Progenitor cell of endocrine pancreas (in vitro differentiated cells): Measurements from ENCODE around the gene DLX3. TPM values are rescaled to one million over a fixed set of nuclear protein-coding genes. Genes with fewer than 3 reads are reported as not detected.

ENCODE experiments used
- DNase-seq: peaks from one replicate; pipeline ENCODE4 v3.0.0; 2021; ENCODE audit warnings: low spot score; ENCODE audit not compliant: unreplicated experiment
- H3K27ac Mint-ChIP-seq: 2 replicates; pipeline ENCODE4 v1.8.0; 2021; ENCODE audit warnings: mild to moderate bottlenecking, moderate library complexity, mixed read lengths
- H3K27me3 Mint-ChIP-seq: 2 replicates; pipeline ENCODE4 v1.8.0; 2021; ENCODE audit warnings: mixed read lengths
- H3K36me3 Mint-ChIP-seq: 2 replicates; pipeline ENCODE4 v1.8.0; 2022; ENCODE audit warnings: mixed read lengths; ENCODE audit not compliant: insufficient read depth
- H3K4me1 Mint-ChIP-seq: 2 replicates; pipeline ENCODE4 v1.8.0; 2021; ENCODE audit warnings: low read depth, mixed read lengths
- H3K4me3 Mint-ChIP-seq: 2 replicates; pipeline ENCODE4 v1.8.0; 2021; ENCODE audit warnings: low read depth, mild to moderate bottlenecking, moderate library complexity, mixed read lengths
- H3K9me3 Mint-ChIP-seq: 2 replicates; pipeline ENCODE4 v1.8.0; 2021; ENCODE audit warnings: low read depth, mixed read lengths
- CTCF ChIP-seq: fragments of 200-600 bp; sonication (generic); IDR thresholded peaks from one replicate; pipeline ENCODE4 v1.5.0; 2021; ENCODE audit warnings: antibody characterized with exemption, mild to moderate bottlenecking; ENCODE audit not compliant: unreplicated experiment
- total RNA-seq: library from RNA; stranded (reverse); gene quantifications from 2 replicates; pipeline ENCODE4 v1.2.1, GENCODE V29; 2021

The DLX3 gene
- total RNA-seq, 1 donor from 2014 or later = 1.8 TPM

DNA sequence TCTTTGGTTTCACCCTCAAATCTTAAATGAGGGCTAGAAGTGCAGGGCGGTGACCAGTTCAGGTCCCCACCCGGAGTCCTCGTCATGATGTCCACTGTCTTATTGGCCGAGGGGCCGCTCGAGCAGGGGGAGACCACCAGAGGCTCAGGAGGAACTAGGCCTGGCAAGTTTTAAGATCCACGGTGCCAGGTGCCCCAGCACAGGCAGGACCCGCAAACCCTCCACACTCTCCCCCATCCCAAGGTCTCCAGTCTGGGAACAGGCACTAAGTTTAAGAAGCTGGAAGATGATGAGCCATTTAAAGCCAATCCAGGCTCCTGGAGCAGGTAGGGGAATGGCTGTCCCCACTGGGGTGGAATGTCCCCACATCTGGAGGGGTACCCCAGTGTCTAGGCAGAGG lies 4.1 kb downstream of the DLX3 start:
- Mint-ChIP-seq H3K27me3 (peaks cover 87% of the 10 kb centered on the region), H3K4me3 (no peak overlapping the region), H3K27ac (no peak overlapping the region), H3K36me3 (peaks cover 1% of the 10 kb centered on the region), H3K4me1 (peaks cover 13% of the 10 kb centered on the region), H3K9me3 (no peaks in the 10 kb centered on the region)
- TF ChIP-seq CTCF = no peak
- no peak for DNase-seq

GRCh38 chr17:49990331-49990730 lies 4.7 kb downstream of the DLX3 start:
- TF ChIP-seq CTCF = no peak
- DNase-seq = no peak
- no peak overlapping the region for H3K27ac Mint-ChIP-seq
- H3K4me3 Mint-ChIP-seq = no peak overlapping the region
- peaks cover 85% of the 10 kb centered on the region for H3K27me3 Mint-ChIP-seq
- H3K9me3 Mint-ChIP-seq = no peaks in the 10 kb centered on the region
- H3K4me1 Mint-ChIP-seq = peaks cover 12% of the 10 kb centered on the region
- H3K36me3 Mint-ChIP-seq = peaks cover 1% of the 10 kb centered on the region

GRCh38 chr17:49989518-49989880 lies 5.5 kb downstream of the DLX3 start:
- H3K4me3 Mint-ChIP-seq = no peak overlapping the region
- H3K27ac Mint-ChIP-seq = no peak overlapping the region
- DNase-seq = no peak
- H3K27me3 Mint-ChIP-seq = peaks cover 82% of the 10 kb centered on the region
- peaks cover 1% of the 10 kb centered on the region for H3K36me3 Mint-ChIP-seq
- no peaks in the 10 kb centered on the region for H3K9me3 Mint-ChIP-seq
- peaks cover 6% of the 10 kb centered on the region for H3K4me1 Mint-ChIP-seq
- no peak for TF ChIP-seq CTCF

DNA sequence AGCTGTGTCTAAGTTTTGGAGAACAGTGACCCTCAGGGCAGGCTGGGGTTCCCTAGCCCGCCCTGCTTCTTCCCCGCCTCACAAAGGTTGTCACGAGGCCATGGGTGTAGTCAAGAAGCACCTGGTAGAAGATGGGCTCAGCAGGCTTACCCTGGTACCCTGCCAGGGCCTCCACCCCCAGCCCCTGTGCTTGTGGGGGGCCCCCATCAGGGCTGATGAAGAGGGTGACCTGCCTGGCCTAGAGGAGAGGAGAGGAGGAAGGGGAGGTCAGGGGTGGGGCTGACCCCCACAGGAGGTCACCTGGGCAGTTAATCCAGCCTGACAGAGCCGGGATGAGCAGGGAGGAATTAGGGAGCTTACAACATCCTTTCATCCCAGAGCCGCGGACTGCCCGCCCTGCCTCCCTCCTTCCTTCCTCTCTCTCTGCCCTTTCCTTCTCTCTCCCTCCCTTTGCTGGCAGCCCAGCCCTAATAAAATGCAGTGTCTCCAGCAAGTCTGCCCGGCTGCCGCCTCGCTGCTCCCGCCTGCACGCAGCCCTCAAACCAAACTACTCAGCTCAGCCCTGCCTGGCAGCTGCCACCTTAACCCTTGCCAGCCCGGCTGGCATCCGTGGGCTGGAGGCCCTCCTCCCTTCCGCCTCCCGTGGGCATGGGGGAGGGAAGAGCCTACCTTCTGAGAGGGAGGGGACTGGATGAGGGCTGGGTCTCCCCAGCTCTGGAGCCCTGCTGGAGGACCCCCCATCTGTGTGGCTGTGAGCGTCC lies 7.2 kb downstream of the DLX3 start:
- no peak for DNase-seq
- TF ChIP-seq CTCF = no peak
- Mint-ChIP-seq H3K27ac (no peak overlapping the region), H3K36me3 (peaks cover 1% of the 10 kb centered on the region), H3K9me3 (no peaks in the 10 kb centered on the region), H3K4me3 (no peak overlapping the region), H3K27me3 (peaks cover 83% of the 10 kb centered on the region), H3K4me1 (no peaks in the 10 kb centered on the region)

- DNase-seq = no peak
- peaks cover 81% of the 10 kb centered on the region for H3K27me3 Mint-ChIP-seq
- H3K9me3 Mint-ChIP-seq = no peaks in the 10 kb centered on the region
- H3K4me1 Mint-ChIP-seq = no peaks in the 10 kb centered on the region
- H3K36me3 Mint-ChIP-seq = peaks cover 1% of the 10 kb centered on the region
- H3K27ac Mint-ChIP-seq = no peak overlapping the region
- no peak overlapping the region for H3K4me3 Mint-ChIP-seq
- TF ChIP-seq CTCF = no peak
These were observed 7.8 kb downstream of the DLX3 start for GRCh38 chr17:49987290-49987585.
